GM19328 (cell line): ENCODE measurements around the gene ERBB2.
A peak's percentile ranks its signal among the peaks of the same experiment; 100 is the strongest.
"Not testable (repeated sequence)": the region's sequence is repeated elsewhere in the genome, so short reads cannot be mapped to it uniquely, and the experiment has no call there.

Experiments used
- ATAC-seq: cut with Tn5 transposase; IDR thresholded peaks from one replicate; pipeline ENCODE4 v1.9.1; 2021; ENCODE audit warnings: mild to moderate bottlenecking, moderate library complexity; ENCODE audit not compliant: unreplicated experiment

The ERBB2 gene

DNA sequence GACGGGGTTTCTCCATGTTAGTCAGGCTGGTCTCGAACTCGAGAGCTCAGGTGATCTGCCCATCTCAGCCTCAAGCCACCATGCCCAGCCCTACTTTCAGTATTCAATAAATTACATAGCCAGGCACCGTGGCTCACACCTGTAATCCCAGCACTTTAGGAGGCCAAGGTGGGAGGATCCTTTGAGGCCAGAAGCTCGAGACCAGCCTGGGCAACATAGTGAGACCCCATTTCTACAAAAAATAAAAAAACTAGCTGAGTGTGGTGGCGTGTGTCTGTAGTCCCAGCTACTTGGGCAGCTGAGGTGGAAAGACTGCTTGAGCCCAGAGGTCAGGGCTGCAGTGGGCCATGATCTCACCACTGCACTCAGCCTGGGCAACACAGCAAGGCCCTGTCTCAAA, 22.2 kb downstream of the ERBB2 start:
- ATAC-seq = no peak

DNA sequence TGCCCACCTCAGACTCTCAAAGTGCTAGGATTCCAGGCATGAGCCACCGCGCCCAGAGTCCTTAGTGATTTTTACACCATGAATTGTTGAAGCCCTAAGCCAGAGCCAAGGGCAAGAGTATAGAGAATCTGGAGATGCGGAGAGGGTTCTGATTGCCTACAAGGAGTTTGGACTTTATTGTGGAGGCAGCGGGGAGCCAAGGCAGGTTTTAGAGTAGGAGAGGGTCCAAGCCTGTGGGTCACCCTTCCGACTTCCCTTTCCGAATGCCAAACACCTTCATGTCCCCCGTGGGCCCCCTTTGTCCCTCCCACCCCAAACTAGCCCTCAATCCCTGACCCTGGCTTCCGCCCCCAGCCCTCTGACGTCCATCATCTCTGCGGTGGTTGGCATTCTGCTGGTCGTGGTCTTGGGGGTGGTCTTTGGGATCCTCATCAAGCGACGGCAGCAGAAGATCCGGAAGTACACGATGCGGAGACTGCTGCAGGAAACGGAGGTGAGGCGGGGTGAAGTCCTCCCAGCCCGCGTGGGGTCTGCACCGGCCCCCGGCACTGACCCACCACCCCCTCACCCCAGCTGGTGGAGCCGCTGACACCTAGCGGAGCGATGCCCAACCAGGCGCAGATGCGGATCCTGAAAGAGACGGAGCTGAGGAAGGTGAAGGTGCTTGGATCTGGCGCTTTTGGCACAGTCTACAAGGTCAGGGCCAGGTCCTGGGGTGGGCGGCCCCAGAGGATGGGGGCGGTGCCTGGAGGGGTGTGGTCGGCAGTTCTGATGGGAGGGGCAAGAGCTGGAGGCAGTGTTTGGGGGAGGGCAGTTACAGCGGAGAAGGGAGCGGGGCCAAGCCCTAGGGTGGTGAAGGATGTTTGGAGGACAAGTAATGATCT, 23.3 kb downstream of the ERBB2 start:
- ATAC-seq = no peak

DNA sequence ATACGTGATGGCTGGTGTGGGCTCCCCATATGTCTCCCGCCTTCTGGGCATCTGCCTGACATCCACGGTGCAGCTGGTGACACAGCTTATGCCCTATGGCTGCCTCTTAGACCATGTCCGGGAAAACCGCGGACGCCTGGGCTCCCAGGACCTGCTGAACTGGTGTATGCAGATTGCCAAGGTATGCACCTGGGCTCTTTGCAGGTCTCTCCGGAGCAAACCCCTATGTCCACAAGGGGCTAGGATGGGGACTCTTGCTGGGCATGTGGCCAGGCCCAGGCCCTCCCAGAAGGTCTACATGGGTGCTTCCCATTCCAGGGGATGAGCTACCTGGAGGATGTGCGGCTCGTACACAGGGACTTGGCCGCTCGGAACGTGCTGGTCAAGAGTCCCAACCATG, 24.9 kb downstream of the ERBB2 start:
- ATAC-seq = no peak

DNA sequence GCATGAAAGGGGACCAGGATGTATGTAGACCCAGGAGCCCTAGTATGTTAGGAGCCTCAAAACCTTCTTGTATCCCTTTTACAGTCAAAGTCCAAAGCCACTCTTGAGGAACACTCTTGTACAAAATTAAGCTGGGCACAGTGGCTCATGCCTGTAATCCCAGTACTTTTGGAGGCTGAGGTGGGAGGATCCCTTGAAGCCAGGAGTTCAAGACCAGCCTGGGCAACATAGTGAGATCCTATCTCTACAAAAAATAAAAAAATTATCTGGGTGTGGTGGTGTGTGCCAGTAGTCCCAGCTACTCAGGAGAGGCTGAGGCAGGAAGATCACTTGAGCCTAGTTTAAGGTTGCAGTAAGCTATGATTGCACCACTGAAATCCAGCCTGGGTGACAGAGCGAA, 26.1 kb downstream of the ERBB2 start:
- not testable (repeated sequence) for ATAC-seq

DNA sequence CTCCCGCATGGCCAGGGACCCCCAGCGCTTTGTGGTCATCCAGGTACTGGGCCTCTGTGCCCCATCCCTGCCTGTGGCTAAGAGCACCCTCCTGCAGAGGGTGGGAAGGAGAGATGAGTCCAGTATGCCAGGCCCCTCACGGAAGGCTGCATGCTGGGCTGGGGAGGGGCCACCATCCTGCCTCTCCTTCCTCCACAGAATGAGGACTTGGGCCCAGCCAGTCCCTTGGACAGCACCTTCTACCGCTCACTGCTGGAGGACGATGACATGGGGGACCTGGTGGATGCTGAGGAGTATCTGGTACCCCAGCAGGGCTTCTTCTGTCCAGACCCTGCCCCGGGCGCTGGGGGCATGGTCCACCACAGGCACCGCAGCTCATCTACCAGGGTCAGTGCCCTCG, 26.8 kb downstream of the ERBB2 start:
- ATAC-seq = no peak

DNA sequence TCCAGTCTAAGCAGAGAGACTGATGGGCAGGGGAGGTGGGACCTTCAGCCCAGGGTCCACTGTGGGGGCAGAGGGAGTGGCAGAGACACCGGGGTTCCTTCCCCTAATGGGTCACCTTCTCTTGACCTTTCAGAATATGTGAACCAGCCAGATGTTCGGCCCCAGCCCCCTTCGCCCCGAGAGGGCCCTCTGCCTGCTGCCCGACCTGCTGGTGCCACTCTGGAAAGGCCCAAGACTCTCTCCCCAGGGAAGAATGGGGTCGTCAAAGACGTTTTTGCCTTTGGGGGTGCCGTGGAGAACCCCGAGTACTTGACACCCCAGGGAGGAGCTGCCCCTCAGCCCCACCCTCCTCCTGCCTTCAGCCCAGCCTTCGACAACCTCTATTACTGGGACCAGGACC, 27.7 kb downstream of the ERBB2 start:
- ATAC-seq = no peak

DNA sequence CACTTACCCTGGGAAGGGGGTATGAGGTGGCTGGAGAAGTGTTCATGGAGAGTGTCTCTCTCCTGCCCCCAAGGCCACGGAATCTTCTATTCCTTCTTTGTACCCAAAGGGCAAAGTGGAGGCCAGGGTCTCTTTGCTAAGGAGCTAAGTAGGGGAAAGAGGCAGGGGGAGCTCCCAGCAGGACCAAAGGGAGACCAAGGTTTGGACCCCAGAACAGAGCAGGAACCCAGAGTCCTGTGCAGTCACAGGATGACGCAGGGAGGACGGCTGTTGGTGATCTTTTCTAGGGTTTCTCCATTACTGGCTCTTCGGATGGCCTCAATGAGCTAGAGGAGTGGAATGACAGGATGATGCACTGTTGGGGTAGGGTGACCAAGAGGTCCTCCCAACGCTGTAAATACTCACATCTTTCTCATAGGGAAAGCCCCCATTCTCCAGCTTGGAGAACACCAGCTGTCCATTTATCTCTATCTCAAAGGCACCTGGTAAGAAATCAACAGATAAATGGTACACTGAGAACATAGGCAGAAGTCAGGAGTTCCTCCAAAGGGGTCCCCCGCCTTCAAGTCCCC, 29.5 kb downstream of the ERBB2 start:
- no peak for ATAC-seq

DNA sequence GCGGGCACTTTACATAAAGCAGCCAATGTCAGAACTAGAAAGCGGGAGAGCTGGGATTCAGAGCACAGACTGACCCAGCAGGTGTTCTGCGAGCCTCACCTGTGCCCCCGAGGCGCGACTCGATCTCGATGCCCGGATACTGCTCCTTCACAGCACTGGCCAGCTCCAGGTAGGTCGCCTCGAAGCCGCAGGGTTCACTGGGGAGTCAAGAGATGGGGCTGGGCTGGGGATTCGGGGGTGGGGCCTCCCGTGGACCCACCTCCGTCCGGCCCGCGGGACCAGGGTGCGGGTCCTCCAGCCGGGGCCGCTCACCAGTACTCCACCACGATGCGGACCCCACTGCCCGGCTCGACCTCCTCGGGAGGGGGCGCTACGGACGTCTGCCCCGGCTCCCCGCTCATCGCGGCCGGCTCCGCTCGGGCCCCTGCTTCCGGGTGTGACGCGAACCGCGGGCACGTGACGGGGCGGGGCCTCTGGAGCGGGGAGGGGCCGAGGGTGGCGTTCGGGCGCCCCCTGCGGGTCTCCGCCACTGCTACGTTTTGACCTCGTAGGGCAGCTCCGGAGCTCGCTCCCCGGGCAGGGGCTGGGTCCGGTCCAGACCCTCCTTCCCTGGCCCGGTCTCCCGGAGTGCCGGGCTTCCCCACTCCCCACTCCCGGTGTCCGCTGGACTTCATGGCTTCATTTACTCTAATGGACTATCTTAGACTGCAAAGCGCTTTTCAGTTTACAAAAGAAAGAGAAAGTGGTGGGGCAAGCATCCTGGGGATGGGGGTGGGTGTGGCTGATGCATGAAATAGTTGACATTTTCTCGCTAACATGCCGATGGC, 30.4 kb downstream of the ERBB2 start, which contains the start of gene MIEN1:
Gene MIEN1, minus strand, starts transcription at position 438 of the 827 bp plus-strand sequence. Its CDS starts 37 bp downstream, at position 401.
- ATAC-seq = peak; percentile 88

DNA sequence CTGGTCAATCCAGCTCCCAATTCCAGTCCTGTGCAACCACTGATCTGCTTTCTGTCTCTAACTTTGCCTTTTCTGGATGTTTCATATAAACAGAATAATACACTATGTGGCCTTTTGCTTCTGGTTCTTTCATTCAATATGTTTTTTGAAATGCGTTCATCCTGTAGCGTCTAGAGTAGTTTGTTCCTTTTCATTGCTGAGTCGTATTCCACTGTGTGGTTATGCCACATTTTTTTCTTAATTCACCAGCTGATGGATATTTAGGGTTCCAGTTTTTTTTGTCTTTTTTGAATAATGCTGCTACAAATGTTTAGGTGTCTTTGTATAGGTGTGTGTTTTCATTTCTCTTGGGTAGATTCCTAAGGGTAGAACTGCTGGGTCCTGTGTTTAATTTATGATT, 32.7 kb downstream of the ERBB2 start:
- no peak for ATAC-seq

DNA sequence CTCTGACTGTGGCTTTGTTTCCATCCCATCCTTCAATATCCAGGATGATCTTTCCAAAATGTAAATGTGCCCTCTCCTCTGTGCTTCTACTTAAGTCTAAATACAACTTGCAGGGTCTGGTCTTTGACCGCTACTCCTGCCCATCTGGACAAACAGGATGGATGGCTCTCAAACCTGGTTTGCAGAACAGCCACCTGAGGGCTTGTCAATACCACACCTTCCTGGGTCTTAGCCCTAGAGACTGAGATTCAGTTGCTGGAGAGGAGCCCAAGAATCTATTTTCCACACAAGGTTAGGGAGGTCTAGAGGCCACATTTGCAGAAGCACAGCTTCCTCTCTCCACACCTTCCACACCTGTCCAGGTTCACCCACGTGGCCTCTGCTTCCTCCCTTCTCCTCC, 36.0 kb downstream of the ERBB2 start:
- ATAC-seq = no peak

DNA sequence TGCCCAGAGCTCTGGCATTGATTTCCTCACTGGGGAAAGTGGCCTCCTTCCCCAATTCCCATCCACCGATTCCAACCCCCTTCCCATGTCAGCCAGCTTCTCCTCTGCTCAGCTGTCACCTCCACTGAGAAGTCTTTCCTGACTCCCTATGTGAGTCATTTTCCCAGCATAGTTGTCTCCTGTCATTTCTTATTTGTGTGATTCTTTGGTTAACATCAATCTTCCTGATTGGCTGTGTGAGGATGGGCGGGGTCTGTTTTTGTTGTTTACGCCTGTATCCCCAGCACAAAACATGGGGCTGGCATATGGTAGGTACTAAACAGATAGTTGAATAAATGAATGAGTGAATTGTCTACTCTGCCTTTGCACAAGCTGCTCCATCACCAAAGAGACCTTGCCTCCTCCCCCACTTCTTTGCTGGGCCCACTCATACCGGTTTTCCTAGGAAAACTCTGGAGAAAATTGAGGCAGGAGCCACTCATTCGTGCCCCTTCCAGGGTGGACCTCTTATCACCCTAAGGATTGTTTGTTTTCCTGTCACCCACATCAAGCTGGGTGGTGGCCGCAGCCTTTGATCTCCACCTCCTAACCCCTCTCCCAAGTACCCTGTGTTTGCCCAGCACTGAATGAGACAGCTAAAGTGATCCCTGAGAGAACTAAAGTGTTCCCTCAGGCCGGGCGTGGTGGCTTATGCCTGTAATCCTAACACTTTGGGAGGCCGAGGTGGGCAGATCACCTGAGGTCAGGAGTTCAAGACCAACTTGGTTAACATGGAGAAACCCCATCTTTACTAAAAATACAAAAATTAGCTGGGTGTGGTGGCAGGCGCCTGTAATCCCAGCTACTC, 36.7 kb downstream of the ERBB2 start:
- no peak for ATAC-seq

DNA sequence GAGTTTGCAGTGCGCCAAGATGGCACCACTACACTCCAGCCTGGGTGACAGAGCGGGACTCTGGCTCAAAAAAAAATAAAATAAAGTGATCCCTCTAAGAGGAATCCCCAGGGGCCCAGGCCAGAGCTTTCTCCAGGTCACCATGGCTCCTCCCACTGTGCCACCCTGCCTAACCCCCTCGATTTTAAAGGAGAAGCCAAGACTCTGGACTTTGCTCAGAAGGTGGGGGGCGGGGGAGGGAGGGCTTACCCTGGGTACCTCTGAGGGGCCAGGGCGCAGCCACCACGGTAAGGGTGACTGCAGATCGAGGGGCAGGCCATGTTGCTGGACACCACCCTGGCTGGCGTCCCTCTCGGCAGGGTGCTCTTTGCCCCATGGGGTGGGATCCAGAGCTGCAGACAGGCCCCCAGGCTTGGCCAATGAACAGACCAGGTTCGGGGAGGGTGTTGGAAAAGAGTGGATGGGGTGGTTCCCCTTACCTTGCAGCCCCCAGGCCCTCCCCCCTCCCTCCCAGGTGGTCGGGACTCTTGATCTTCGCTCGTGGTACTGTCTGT, 37.4 kb downstream of the ERBB2 start:
- no peak for ATAC-seq

DNA sequence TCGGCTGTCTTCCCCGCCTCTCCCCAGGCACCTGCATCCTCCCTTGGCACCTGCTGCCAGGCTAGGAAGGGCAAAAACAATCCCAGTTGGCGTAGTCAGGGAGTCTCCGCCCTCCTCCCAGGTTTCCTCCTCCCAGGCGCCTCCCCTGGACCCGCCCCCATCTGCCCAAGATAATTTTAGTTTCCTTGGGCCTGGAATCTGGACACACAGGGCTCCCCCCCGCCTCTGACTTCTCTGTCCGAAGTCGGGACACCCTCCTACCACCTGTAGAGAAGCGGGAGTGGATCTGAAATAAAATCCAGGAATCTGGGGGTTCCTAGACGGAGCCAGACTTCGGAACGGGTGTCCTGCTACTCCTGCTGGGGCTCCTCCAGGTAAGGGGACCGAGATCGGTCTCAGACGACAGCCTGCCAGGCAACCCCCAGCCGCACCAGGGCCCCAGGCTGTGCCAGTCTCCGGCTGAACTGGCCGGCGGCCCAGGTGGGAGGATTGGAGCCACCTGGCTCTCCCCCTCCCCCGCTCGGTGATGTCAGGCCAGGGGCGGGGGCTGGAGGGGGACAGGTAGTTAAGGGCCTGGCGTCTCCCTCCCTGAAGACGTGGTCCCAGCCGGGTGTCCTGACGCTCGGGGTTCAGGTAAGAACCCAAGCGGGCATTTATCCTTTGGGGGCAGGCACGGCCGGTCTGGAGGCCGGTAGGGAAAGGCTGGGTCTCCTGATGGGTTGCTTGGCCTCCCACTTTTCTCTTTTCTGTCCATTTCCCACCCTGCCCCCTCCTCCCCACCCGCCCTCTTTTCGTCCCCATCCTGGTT, 38.1 kb downstream of the ERBB2 start, which contains the start of gene GRB7:
Gene GRB7, plus strand, starts transcription at position 179 of the 808 bp plus-strand sequence. CDS start 4,364 bp downstream, outside the sequence.
- ATAC-seq = no peak

DNA sequence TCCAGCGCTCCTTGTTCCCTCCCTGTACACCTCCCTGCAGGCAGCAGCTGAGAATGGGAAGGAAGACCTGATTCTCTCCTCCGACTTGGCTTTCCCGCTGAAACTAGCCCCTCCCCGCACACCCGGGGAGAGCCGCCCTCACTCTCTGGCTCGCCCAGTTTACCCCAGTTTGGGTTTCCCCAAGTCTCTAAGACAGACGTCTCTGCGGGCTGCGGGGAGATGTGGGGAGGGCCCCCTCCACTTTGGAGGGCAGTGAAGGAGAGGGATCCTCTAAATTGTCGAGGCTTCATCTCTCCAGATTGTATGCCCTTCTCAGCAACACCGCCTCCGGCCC, 38.7 kb downstream of the ERBB2 start:
- no peak for ATAC-seq

DNA sequence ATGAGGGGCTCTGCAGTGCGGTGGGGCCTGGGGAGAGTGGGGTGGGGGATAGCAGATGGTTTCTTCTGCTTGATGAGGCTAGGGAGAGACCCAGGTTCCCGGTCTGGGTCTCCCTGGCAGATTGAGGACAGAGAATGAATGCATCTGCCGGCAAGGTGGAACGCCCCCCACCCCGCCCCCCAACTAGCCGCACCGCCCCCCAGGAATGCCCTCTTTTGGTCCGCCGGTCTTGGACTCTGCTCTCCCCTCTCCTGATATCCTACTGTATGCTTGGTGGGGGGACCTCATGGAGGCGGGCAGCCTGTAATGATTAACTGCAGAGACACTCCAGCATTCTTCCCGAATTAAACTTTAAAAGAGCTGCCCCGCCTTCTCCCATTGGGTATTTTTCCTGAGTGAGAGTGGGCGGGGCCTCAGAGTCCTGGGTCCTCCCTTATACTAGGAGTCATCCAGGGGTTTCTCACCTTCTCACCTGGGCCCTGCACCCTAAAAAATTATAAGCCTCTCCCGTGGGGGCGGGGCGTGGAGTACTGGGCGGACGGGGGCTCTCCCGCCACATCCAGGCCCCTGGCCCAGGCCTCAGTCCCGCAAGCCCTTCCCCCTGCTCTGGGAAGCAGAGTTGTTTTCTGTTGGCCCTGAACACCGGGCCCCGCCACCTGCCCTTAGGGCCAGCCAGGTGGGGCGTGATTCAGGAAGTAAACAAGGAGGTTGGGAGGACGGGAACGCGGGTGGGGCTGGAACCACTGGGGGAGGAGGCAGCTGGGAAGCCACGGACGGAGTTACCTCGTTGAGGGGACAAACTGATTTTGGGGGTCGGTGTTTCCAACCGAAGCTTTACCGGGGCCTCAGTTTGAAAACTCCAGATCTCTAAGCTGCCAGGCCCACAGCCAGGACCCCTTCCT, 39.4 kb downstream of the ERBB2 start:
- ATAC-seq = no peak

DNA sequence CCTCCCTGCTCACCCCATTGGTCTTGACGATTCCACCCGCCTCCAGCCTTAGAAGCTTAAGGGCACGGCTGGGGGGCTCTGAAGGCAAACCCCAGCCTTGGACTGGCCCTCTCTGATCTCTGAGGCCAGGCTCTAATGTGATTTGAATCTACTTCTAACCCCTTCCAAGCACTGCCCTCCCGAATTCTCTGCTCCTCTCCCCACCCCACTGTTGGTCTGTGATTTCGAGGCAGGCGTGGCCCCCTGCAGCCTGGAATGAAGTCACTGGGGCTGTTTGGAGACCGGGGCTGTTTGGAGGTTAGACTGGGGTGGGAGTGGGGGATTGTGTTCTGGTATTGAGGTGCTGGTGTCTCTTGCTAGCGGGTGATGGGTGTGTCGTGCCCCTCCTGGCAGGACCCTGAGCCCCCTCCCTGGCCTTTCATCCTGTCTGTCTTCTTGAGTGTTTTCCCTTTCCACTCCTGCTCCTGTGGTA, 40.1 kb downstream of the ERBB2 start:
- ATAC-seq = no peak

DNA sequence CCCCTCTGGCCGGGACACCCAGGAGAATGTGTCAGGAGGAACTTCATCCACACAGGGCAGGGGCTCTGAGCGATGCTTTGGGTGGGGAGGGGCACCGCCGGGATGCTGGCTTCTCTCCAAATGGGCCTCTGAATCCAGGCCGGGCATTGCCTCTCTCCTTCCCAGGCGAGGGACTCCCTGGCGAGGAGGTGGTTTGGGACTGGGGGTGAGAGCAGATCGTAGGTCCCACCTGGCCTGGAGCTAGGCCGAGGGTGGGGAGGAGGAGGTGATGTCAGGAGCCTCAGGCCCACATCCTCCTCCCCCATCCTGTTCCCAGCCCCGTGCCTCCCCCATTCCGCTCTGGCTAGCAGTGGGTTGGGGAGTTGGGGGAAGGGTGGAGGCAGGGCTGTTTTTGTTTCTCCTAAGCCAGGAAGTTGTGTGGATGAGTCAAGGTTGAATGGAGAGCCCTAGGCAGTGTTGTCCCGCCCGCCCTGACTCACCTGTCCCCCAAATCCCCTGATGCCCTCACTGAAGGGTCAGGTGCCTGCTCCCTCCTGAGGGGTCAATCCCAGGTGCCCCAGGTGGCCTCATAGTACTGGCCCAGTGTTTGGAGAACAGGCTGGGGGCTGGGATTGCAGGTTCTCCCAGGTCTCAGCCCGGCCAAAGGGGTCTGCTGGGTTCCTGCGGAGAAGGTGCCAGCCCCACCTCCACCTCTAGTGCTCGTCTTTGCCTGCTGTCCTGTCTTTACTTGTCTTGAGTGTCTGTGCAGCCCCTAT, 40.7 kb downstream of the ERBB2 start:
- no peak for ATAC-seq
